Medulla oblongata (tissue), 1 donor: ENCODE results near the gene SLC50A1.
"Not testable (repeated sequence)": the region's sequence is repeated elsewhere in the genome, so short reads cannot be mapped to it uniquely, and the experiment has no call there.

Source experiments
- DNase-seq: peaks from one replicate; pipeline ENCODE4 v3.0.0-alpha.2; 2015; ENCODE audit errors: extremely low spot score

SLC50A1 gene

GRCh38 chr1:155134880-155135414 lies 705 bp upstream of the SLC50A1 start:
- DNase-seq: peak; percentile 78

GRCh38 chr1:155136748-155137147 lies 1.1 kb downstream of the SLC50A1 start:
- DNase-seq: no peak

GRCh38 chr1:155137154-155137949 lies 1.7 kb downstream of the SLC50A1 start:
- no peak for DNase-seq

GRCh38 chr1:155139895-155140629 lies 4.4 kb downstream of the SLC50A1 start, which contains the start of gene DPM3:
Gene DPM3 (minus strand): TSS chr1:155140531. CDS start chr1:155140240, 291 bp downstream.
- peak; percentile 95 for DNase-seq

- DNase-seq: no peak
Measured at GRCh38 chr1:155140630-155140953, 4.9 kb downstream of the SLC50A1 start.

DNA sequence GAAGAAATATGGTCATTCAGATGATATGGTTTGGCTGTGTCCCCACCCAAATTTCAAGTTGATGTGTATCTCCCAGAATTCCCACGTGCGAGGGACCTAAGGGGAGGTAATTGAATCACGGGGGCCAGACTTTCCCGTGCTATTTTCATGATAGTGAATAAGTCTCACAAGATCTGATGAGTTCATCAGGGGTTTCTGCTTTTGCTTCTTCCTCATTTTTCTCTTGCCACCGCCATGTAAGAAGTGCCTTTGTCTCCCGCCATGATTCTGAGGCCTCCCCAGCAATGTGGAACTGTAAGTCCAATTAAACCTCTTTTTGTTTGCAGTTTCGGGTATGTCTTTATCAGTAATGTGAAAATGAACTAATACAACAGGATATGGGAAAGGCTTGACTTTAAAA lies 6.1 kb downstream of the SLC50A1 start:
- DNase-seq: no peak

- DNase-seq: no peak
Measured at GRCh38 chr1:155145491-155145890, 9.8 kb downstream of the SLC50A1 start.

- DNase-seq: not testable (repeated sequence)
Measured at GRCh38 chr1:155155996-155156643, 20.5 kb downstream of the SLC50A1 start.

GRCh38 chr1:155158991-155159390 lies 23.3 kb downstream of the SLC50A1 start:
- DNase-seq: no peak

DNA sequence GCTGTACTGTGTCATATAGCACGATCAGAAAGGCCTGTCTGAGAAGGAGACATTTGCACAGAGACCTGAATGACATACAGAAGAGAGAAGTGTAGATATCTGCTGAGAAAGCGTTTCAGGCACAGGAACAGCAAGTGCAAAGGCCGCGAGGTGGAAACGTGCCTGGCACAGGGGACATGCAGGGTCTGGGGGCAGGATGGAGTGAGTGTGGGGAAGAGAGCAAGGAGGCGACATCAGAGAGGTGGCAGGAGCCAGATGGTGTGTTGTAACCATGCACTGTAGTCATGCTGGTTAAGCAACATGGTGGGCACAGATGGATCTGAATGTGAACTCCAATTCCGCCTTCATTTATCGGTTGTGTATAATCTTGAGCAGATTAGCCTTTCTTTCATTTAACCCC lies 24.5 kb downstream of the SLC50A1 start:
- no peak for DNase-seq

GRCh38 chr1:155162631-155163030 lies 27.0 kb downstream of the SLC50A1 start:
- DNase-seq: not testable (repeated sequence)

GRCh38 chr1:155163785-155164184 lies 28.1 kb downstream of the SLC50A1 start:
- not testable (repeated sequence) for DNase-seq

GRCh38 chr1:155164625-155165024 lies 29.0 kb downstream of the SLC50A1 start:
- not testable (repeated sequence) for DNase-seq

DNA sequence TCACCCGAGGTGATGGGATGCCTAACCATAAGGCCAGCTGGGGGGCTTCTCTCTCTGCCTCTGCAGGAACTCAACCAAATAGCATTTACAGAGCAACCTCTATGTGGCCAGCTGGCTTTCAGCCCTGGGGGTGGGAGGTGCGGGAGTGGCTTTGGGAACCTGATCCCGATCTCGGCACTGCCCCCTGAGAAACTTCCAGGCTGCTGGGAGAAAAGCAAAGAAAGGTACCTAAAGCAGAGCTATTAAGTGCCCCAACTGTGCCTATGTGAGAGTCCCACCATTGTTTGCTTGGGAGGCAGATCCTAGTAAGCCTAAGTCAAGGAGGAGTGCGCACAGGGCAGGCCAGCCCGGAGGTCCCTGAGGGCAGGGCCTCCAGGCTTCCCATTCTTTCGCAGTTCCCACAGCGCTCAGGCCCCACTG lies 30.4 kb downstream of the SLC50A1 start:
- no peak for DNase-seq

DNA sequence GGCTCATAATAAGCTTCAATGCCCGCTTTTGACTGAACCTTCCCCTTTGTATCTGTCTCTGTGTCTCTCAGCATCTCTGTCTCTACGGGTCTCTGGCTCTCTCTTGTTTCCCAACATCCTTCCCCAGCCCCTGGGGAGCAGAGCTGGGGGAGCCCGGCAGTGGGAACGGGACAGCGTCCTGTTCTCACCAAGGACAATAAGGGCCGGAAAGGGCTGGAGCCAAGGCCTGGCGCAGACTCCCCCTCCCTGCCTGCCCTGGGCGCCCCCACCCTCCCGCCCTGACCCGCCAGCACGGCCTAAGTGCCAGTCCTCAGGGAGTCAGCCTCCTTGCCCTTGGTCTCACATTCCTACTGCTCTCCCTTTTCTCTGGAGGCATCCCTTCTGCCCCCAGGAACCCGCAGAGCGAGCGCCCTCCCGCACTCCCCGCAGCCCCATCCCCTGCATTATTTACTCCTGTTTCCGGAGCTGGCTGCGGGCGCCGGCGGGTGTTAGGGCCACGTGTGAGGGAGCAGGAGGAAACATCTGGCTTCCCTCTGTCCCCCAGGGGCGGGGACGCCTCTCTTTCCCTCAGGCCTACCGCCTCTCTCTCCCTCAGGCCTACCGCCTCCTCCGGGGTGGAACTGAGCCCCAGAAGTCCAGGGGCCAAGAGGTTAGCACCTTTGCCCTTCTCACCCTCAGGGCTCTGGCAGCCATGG lies 31.0 kb downstream of the SLC50A1 start:
- DNase-seq: peak; percentile 55

DNA sequence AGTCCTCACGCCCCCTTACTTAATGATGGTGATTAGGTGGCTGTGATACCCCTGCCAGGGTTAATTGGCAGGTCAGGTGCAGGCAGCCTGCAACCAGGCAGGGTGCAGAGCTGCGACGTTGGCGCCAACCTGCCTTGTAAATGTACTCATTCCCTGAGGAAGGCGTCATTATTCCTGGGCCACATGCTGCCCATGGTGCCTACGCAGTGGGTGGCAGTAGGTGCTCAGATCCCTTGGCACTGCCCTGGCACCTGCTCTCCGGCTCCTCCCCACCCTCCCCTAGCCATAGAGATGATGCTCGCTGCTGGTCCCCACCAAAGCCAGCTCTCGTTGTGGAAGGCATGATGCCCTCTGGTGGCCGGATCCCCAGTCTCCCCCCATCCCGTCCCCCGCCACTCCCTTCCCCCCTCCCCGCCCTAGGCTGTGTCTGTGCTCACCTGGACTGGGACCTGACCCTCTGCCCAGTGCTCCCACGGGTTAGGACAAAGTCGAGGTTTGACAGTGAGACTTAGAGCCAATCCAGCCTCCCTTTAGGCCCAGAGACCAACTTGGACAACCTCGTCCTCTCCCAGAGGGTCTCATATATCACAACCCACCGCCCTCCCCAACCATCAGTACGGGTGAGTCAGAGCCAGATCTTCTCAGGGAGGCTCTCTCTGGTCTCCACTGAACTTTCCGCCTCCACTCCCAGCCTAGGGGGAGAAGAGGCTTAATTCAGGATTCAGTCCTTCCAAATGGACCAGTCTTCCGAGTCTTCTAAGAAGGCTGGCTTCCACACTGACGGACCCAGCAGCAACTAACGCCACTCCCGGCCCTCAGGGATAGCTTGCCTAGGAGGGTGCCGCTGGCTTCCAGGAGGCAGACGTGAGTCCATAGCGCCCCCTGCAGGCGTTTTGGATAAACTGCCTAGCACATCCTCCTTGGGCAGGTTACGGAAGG lies 31.8 kb downstream of the SLC50A1 start:
- peak; percentile 95 for DNase-seq

GRCh38 chr1:155168105-155168445 lies 32.4 kb downstream of the SLC50A1 start:
- not testable (repeated sequence) for DNase-seq

GRCh38 chr1:155168456-155169210 lies 33.0 kb downstream of the SLC50A1 start:
- DNase-seq: no peak

DNA sequence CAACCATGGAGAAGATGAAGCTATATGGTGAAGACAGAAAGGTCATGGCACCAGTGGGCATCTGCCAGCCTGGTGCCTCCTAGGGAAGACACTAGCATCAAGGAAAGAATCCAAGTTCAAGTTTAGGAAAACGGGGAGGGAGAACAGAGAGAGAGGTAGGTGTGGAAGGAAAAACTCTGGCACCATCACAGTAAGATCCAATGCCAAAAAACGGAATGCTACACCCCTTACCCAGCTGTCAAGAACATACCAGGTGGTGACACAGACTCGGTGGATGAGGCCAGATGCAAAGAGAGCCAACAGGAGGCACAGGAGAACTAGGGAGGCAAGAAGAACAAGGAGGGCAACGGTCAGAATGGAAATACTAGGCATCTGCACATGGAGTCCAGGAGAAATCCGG lies 33.9 kb downstream of the SLC50A1 start:
- DNase-seq: no peak
